Activated CD8-positive, alpha-beta T cell treated with anti-CD3 and anti-CD28 coated beads for 36 hours (primary cell): ENCODE data around the gene VRK1. TPM values are rescaled to one million over a fixed set of nuclear protein-coding genes. Genes with fewer than 3 reads are reported as not detected.
"Not testable (repeated sequence)": the region's sequence is repeated elsewhere in the genome, so short reads cannot be mapped to it uniquely, and the experiment has no call there.

Experiments
- ATAC-seq: fragments of 200-7000 bp; cut with Tn5 transposase; one replicate; pipeline ENCODE4 v1.10.0; 2021; ENCODE audit warnings: mild to moderate bottlenecking, moderate library complexity
- CTCF ChIA-PET: fragments of 350-600 bp; sonication (Branson Sonifier 250); formaldehyde crosslinking; loops from one replicate; lab custom pipeline; 2021; ENCODE audit warnings: antibody characterized with exemption; lab: Charles Lee
- POLR2A ChIA-PET: fragments of 350-600 bp; sonication (Branson Sonifier 250); formaldehyde crosslinking; loops from one replicate; lab custom pipeline; 2021; ENCODE audit warnings: antibody characterized with exemption; lab: Charles Lee
- DNase-seq: peaks from one replicate; pipeline ENCODE4 v3.0.0-alpha.2; 2020
- H3K27ac Mint-ChIP-seq: one replicate; pipeline ENCODE4 v1.8.0; 2021; ENCODE audit warnings: mild to moderate bottlenecking, mixed read lengths
- H3K27me3 Mint-ChIP-seq: one replicate; pipeline ENCODE4 v1.8.0; 2021; ENCODE audit warnings: mixed read lengths
- H3K36me3 Mint-ChIP-seq: one replicate; pipeline ENCODE4 v1.8.0; 2021; ENCODE audit warnings: low read depth, mixed read lengths
- H3K4me1 Mint-ChIP-seq: one replicate; pipeline ENCODE4 v1.8.0; 2021; ENCODE audit warnings: low read depth, mixed read lengths
- H3K4me3 Mint-ChIP-seq: one replicate; pipeline ENCODE4 v1.8.0; 2021; ENCODE audit warnings: mild to moderate bottlenecking, moderate library complexity, mixed read lengths
- H3K9me3 Mint-ChIP-seq: one replicate; pipeline ENCODE4 v1.8.0; 2021; ENCODE audit warnings: mixed read lengths
- intact Hi-C: fragments of 100-400 bp; cut with micrococcal nuclease; formaldehyde crosslinking; loops from one replicate; pipeline ENCODE4 v1.10.0; 2022
- total RNA-seq, 2 experiments: library from RNA; stranded (reverse); gene quantifications; one replicate each; pipeline ENCODE4 v1.2.3, GENCODE V29; 2021
- TF ChIP-seq, protein P1 (sequence below): fragments of 200-600 bp; IDR thresholded peaks from one replicate; pipeline ENCODE4 v1.8.0; 2022; ENCODE audit warnings: antibody characterized with exemption, mild to moderate bottlenecking

Gene VRK1
- total RNA-seq, 2 experiments from 2014 or later: 80.8 to 82.4 TPM

DNA sequence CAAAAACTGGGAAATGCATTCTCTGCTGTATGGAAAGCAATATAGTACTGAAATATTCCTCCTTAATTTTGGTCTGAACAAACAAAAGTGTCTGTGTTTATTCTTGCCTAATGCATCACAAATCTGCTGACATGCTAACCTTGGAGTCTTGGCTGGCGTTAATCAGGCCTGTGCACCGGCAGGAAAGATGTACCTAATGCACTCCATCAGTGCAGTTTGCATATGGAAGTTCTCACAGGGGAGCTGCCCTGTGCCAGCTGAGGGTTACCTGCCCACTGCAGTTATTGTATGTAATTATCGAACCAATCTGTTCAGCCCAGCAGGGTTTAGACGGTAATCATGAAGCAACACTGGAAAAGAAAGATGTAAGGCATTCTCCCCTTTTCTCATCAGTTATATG lies 76.9 kb downstream of the VRK1 start:
- TF ChIP-seq, protein P1, sequence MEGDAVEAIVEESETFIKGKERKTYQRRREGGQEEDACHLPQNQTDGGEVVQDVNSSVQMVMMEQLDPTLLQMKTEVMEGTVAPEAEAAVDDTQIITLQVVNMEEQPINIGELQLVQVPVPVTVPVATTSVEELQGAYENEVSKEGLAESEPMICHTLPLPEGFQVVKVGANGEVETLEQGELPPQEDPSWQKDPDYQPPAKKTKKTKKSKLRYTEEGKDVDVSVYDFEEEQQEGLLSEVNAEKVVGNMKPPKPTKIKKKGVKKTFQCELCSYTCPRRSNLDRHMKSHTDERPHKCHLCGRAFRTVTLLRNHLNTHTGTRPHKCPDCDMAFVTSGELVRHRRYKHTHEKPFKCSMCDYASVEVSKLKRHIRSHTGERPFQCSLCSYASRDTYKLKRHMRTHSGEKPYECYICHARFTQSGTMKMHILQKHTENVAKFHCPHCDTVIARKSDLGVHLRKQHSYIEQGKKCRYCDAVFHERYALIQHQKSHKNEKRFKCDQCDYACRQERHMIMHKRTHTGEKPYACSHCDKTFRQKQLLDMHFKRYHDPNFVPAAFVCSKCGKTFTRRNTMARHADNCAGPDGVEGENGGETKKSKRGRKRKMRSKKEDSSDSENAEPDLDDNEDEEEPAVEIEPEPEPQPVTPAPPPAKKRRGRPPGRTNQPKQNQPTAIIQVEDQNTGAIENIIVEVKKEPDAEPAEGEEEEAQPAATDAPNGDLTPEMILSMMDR: no peak
- ChIA-PET CTCF (interaction anchor here (2.7 kb wide), 1 partner anchor 21 kb away, joined by 8 read pairs; no protein-coding TSS in a partner anchor), POLR2A (no interaction called here)
- Mint-ChIP-seq H3K27ac (no peak overlapping the region), H3K4me3 (no peak overlapping the region), H3K36me3 (peaks cover 27% of the 10 kb centered on the region), H3K4me1 (no peaks in the 10 kb centered on the region), H3K9me3 (no peaks in the 10 kb centered on the region), H3K27me3 (no peaks in the 10 kb centered on the region)
- ATAC-seq (no peak), DNase-seq (no peak)
- intact Hi-C loops: no loop called here

DNA sequence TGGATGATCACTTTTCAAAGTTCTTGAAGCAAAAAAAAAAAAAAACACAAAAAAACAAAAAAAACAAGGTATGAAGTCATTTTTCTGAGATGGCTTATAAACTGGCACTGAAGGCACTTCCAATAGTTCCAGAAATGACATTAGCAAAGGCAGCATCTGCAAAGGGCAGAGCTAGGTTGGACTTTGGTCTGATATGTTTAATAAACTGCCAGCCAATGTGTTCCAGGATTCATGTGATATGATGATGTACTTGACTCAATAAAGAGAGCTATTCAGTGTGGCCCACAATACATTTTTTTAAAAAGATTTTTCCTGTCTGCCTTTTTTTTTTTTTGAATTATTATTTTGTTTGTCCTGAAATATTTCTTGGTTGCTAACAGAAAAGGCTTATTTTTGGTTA lies 79.6 kb downstream of the VRK1 start:
- peaks cover 40% of the 10 kb centered on the region for H3K36me3 Mint-ChIP-seq
- no peaks in the 10 kb centered on the region for H3K4me1 Mint-ChIP-seq
- H3K27me3 Mint-ChIP-seq: no peaks in the 10 kb centered on the region
- no peak overlapping the region for H3K4me3 Mint-ChIP-seq
- DNase-seq: no peak
- no peak overlapping the region for H3K27ac Mint-ChIP-seq
- ChIA-PET CTCF (interaction anchor here (1.0 kb wide), 1 partner anchor 24 kb away, joined by 3 read pairs; no protein-coding TSS in a partner anchor), POLR2A (no interaction called here)
- intact Hi-C loops: no loop called here
- no peaks in the 10 kb centered on the region for H3K9me3 Mint-ChIP-seq
- TF ChIP-seq, protein P1: no peak
- no peak for ATAC-seq

DNA sequence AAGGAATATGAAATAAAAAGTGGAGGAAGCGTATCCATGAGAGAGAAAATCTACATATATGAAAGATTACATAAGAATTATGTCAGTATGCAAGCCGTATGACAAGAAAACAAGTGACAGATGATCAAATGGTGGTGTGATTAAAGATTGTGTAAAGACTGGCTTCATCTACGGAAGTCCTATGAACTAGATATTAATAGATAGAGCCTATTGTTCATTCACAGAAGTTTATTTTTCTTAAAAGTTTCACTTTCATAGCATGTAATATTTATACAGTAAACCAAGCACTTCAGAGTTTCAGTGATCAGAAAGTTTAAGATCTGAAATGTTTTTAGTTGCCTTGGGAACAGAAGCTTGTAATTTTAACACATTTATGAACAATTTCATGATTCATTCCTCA lies 84.5 kb downstream of the VRK1 start:
- no peak for DNase-seq
- no peak for ATAC-seq
- Mint-ChIP-seq H3K4me3 (no peak overlapping the region), H3K4me1 (no peaks in the 10 kb centered on the region), H3K27ac (no peak overlapping the region), H3K36me3 (peaks cover 40% of the 10 kb centered on the region), H3K9me3 (peaks cover 6% of the 10 kb centered on the region), H3K27me3 (no peaks in the 10 kb centered on the region)
- CTCF ChIA-PET: no interaction called here
- TF ChIP-seq, protein P1: no peak
- intact Hi-C loops: no loop called here
- POLR2A ChIA-PET: interaction anchor here (0.8 kb wide), 1 partner anchor 19 kb away, joined by 3 read pairs; no protein-coding TSS in a partner anchor

DNA sequence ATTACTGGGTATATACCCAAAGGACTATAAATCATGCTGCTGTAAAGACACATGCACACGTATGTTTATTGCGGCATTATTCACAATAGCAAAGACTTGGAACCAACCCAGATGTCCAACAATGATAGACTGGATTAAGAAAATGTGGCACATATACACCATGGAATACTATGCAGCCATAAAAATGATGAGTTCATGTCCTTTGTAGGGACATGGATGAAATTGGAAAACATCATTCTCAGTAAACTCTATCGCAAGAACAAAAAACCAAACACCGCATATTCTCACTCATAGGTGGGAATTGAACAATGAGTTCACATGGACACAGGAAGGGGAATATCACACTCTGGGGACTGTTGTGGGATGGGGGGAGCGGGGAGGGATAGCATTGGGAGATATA lies 86.8 kb downstream of the VRK1 start:
- H3K27me3 Mint-ChIP-seq, DNase-seq, H3K4me1 Mint-ChIP-seq, H3K9me3 Mint-ChIP-seq, CTCF ChIA-PET, ATAC-seq, H3K27ac Mint-ChIP-seq, H3K4me3 Mint-ChIP-seq, intact Hi-C loops, POLR2A ChIA-PET: not testable (repeated sequence)
- peaks cover 39% of the 10 kb centered on the region for H3K36me3 Mint-ChIP-seq

DNA sequence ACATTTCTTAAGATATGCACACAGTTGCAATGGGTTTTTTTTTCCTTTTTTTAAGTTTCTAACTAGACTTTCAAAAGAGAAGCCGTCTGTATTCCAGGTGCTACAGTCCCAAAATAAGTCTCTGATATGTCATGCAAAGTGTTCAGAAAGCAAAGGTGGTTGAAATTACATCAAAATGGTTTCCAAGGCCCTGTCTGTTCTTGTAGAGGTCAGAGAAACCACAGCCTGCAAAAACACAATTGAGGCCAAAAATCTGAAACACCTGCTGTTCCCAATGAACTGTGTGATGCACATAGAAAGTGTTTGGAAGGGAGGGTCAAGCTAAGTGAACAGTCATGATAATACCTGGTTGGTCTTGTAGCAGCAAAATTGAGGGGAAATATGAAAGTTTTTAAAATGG lies 91.0 kb downstream of the VRK1 start:
- peaks cover 13% of the 10 kb centered on the region for H3K36me3 Mint-ChIP-seq
- TF ChIP-seq, protein P1: no peak
- no peaks in the 10 kb centered on the region for H3K27me3 Mint-ChIP-seq
- CTCF ChIA-PET: no interaction called here
- no peak overlapping the region for H3K4me3 Mint-ChIP-seq
- H3K4me1 Mint-ChIP-seq: no peaks in the 10 kb centered on the region
- intact Hi-C loops: no loop called here
- no peak for ATAC-seq
- DNase-seq: no peak
- H3K27ac Mint-ChIP-seq: no peak overlapping the region
- no peaks in the 10 kb centered on the region for H3K9me3 Mint-ChIP-seq
- POLR2A ChIA-PET: interaction anchor here (0.8 kb wide), 1 partner anchor 9 kb away, joined by 3 read pairs; no protein-coding TSS in a partner anchor
